Measurements from ENCODE around the gene LAD1.
A peak's percentile ranks its signal among the peaks of the same experiment; 100 is the strongest.

The LAD1 gene

DNA sequence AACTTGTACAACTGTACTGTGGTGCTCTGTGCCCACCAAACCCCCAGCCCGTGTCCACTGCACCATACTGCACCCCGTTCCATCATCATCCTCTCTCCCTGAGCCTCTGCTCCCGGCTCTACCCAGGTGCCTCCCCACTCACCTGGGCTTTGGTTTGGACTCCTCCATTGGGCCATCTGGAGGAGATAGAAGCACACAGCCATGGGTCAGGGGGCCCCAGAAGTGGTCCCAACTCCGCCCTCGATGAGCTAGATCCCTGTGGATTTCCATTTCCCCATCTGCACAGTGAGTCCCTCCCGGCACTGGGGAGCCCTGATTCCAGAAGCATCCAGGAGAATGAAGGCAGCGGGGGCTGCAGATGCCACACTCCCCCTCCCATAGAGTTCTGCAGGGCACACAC is 32.4 kb downstream of the LAD1 start:
- no peak overlapping the region for H3K27ac ChIP-seq
- TF ChIP-seq ZFX (IDR thresholded peaks at IDR 0.05; ENCODE audit: borderline replicate concordance) (no peak), CTCF (IDR thresholded peaks at IDR 0.05) (no peak)

DNA sequence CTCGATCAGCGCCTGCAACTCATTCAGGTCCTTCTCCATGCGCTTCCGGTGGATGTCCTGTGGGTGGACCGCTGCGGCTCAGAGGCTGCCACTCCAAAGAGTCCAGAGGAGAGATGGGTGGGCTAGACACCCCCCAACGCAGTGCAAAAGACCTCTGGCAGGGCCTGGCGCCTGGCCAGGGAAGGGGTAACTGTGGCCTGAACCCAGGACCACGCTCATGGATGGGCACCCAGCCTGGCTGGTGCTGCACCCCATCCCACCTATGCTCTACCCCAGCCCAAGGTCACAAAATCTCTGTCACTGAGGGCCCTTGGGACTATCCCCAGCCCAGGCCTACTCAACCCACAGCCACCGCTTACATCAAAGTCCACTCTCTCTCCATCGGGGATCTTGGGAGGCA is 33.9 kb downstream of the LAD1 start:
- TF ChIP-seq ZFX (IDR thresholded peaks at IDR 0.05; ENCODE audit: borderline replicate concordance) (no peak), CTCF (IDR thresholded peaks at IDR 0.05) (no peak)

GRCh38 chr1:201364808-201365105 is 34.4 kb downstream of the LAD1 start:
- TF ChIP-seq CTCF (IDR thresholded peaks at IDR 0.05) (no peak), ZFX (IDR thresholded peaks at IDR 0.05; ENCODE audit: borderline replicate concordance) (no peak)
- H3K27ac ChIP-seq: no peak overlapping the region

More for the DNA sequence above, 33.9 kb downstream of the LAD1 start:
- H3K27ac ChIP-seq: no peak overlapping the region

DNA sequence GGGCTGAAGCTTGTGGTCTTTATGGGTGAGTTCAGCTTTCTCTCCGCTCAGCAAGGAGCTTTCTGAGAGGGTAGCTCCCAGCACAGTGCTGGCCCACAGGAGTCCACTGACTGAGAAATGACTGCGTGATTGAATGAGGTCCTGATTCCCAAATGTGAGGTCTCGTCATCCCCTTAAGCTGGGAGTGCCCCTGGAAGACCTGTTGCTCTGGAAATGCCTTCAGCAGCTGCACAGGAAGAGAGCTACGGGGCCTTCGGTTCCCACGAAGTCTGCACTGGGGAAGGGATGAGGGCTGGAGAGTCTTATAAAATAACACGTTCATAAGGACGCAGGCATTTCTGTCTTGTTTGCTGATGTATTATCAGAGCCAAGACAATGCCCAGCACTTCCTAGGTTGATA is 35.7 kb downstream of the LAD1 start:
- TF ChIP-seq ZFX (IDR thresholded peaks at IDR 0.05; ENCODE audit: borderline replicate concordance) (no peak), CTCF (IDR thresholded peaks at IDR 0.05) (no peak)

DNA sequence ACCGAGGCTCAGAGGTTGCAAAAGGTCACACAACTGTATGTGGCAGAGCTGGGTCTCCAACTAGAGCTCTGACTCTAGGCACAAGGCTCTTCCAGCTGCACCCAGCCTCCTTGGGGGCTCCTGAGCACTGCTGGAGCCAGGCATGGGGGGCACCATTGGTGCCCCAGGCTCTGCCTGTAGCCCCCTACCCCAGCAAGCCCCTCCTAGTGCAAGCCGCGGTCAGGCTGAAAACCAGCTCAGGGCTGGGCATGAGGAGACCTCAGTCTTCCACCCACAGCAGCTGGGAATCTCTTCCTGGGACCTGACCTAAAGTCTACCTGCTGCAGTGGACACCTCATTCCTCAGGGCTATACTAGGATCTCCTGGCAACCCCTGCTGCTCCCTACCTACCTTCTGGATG is 36.2 kb downstream of the LAD1 start:
- no peak overlapping the region for H3K27ac ChIP-seq
- no peak for TF ChIP-seq ZFX (IDR thresholded peaks at IDR 0.05; ENCODE audit: borderline replicate concordance)
- TF ChIP-seq CTCF (IDR thresholded peaks at IDR 0.05): no peak

More for the DNA sequence above, 35.7 kb downstream of the LAD1 start:
- no peak overlapping the region for H3K27ac ChIP-seq

DNA sequence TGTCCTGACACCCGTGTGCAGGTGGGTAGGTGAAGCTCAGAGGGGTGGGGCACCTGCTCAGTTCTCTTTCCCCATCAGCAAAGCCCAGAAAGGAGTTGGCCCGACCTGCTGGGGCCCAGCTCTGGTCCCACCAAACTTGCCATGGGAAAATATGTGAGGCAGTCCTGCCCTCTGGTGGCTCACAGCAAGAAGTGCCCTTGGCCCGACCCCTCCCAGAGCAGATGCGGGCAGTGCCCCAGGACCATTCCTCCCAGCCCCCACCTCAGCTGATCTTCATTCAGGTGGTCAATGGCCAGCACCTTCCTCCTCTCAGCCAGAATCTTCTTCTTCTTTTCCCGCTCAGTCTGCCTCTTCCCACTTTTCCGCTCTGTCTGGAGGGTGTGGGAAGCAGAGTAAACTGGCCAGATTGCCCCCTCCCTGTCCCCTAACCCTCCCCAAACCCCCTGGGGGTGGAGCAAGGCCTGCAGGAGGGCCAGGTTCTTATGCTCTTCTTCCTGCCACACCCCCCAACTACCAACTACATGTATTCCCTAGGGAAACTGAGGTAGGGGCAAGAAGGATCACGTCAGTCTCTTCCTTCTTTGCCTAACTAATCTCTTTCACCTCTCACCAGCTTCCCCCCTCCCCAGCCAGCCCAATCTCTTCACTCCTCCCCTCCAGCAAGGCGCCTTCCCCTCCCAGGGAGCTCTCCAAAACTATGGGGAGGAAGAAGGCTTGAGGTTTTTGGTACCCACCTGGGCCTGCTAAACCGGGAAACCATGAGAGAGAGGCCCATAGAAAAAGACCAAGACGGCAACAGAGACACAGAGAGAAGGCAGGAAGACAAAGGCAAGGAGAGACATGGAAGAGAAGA is 37.2 kb downstream of the LAD1 start:
- no peak for TF ChIP-seq ZFX (IDR thresholded peaks at IDR 0.05; ENCODE audit: borderline replicate concordance)
- TF ChIP-seq CTCF (IDR thresholded peaks at IDR 0.05): peak; percentile 89
- no peak overlapping the region for H3K27ac ChIP-seq

DNA sequence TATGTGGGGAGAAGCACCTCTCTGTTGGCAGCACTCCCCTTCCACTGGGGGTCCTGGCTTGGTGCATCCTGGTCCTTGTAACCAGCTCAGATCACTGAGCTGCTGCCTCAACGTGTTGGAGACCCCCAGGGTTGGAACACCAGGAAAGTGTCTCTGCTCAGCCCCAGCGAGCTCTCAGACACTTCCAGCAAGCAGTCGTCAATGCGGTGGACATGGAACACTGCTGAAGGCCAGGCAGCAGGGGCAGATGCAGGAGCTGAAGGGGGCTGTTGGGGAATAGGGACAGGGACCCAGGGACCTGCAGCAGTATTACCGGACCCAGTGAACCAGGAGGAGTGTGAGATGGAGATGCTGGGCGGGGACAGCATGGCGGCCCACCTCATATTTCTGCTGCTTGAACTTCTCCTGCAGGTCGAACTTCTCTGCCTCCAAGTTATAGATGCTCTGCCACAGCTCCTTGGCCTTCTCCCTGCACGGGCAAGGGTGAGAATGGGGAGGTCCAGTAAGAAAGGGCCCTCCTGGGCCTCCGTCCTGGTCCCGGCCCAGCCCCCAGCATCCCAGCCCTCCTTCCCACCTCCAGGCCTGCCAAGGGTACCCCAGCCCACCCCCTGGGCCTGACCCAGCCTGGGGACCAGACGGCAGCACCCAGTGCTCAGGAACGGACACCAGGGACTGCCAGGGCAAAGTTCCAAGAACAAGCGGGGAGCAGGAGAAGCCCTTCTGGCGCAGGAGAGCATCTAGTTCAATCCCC is 38.0 kb downstream of the LAD1 start:
- TF ChIP-seq CTCF (IDR thresholded peaks at IDR 0.05) (no peak), ZFX (IDR thresholded peaks at IDR 0.05; ENCODE audit: borderline replicate concordance) (no peak)
- no peak overlapping the region for H3K27ac ChIP-seq

Data from 22Rv1 (cell line).